ENCODE measurements around the gene LY6G6D.
"Not testable (repeated sequence)": the region's sequence is repeated elsewhere in the genome, so short reads cannot be mapped to it uniquely, and the experiment has no call there.

The LY6G6D gene

GRCh38 chr6:31692886-31693285 lies 22.3 kb upstream of the LY6G6D start:
- DNase-seq = no peak

DNA sequence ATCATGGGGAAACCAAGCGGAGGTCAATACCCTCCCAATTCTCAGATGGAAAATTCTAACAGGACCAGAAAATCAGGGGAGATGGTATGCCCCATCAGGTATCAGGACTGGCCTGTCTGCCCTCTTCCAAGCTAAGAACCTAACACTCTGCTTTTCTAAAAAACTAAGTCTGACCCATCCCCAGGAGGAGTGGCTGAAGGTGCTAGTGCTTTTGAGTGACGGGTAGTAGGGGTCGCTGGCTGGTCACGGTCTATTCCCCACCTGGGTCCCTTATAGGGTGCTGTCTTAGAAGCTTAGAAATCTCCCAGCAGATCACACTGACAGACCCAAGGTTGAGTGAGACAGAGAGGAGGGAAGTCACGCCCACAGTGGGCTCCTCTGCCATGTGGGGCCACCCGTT lies 21.6 kb upstream of the LY6G6D start:
- DNase-seq = no peak

DNA sequence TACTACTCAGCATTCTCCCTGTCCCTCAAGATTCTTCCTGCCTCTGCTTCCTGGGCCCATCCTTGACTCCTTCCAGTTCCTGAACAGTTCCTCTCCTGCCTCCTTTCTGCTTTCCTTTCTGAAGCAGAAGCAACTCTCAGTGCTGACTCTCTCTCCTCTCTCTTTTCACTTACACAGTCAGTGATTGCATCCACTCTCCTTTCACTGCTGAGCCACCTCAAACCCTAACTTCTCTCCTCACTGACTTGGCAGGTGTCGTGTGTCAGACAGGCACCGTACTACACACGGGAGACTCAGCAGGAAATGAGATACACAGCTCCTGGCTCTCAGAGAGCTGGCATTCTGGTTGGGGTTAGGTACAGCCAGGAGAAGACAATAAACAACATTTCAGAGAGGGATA lies 17.6 kb upstream of the LY6G6D start:
- DNase-seq = no peak

DNA sequence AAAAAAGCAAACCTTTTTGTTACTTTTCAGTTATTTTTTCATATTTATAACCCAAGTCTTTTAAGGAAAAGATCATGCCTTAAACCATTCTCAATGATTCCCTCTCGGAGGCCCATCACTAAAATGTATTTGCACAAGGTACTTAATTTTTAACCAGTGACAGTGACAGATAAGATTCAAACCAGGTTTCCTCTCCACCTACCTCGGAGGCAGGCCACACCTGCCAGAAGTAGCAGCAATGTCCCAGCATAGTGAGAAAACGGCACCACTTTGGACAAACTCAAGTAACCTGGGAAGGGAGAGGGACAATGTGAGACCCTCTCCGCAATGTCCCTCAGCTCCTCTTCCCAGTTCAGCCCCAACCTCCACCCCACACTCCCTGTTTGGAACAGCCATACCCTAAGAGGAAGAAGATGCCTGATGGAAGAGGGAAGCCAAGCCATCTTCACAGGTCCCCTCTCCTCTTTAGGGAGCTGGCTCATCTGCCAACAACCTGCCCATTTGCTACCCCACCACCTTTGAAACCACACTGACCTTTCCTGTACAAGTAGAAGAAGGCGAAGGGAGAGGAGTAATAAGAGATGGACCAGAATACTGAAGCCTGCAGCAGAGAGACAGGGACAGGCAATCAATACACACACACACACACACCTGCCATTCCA lies 14.3 kb upstream of the LY6G6D start:
- no peak for DNase-seq

- DNase-seq = no peak
These were observed 13.3 kb upstream of the LY6G6D start for GRCh38 chr6:31701666-31702404.

DNA sequence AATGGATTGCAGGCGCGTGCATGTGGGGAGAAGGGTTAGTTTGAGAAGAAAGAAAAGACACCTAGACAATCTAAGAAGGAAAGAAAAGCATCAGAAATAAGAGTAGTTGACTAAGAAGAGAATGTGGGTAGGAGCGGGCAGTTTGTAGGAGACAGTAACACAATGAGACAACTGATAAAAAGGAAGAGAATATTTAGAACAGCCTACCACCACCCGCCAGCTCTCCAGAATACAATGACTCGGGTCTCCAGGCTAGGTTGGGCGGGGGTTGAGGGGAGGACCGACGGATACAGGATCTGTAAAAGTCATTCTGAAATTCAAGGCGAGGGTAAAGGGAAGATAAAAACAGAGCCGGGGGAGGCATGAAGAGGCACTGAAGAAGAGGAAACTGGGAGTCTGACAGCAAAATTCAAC lies 12.7 kb upstream of the LY6G6D start:
- DNase-seq = peak in 1 of 2 donors; percentile 46

DNA sequence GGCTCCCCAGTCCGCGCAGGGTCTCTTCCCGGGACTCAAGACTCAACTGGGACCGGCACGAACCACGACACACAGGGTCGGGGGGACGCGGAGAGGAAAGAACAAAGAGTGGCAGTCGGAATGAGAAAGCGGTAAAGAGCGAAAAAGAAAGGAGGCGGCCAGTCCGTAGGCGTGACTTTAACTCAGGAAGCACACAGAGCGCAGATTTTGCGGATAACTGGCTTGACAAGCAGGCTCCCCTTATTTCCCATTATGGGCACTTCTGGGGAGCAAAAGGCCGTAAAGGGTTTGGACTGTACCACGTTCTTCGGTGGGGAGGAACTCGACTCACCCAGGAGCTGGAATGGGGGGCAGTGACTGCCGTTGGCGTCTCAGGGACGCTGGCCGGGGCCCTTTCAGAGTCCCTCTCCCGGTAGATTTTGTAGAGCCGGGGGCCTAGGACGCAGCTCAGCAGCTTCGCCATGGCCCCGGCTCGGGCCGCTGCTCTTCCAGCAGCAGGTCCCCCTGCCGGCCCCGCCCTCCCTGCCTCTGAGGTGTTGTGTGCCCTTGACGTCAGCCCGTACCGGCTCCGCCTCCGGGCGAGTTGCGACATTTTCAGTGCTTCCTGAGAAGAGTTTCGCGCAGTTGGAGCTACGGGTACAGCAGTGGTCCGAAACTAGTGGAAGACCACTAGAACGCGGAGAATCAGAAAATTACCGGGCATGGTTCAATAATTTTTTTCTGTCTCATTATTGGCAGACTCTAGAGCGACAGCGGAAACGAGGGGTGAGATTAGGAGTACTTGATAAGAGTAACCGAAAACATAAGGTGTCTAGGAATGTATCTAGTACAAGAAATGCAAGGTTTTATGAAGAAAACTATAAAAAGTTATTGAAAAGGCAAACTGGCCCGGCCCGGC lies 12.1 kb upstream of the LY6G6D start, which contains the start of gene ABHD16A:
ABHD16A (minus strand) TSS at position 506 of the 898 bp plus-strand sequence; CDS start at position 463, 43 bp downstream.
- DNase-seq = peak; percentile 97 to 98

DNA sequence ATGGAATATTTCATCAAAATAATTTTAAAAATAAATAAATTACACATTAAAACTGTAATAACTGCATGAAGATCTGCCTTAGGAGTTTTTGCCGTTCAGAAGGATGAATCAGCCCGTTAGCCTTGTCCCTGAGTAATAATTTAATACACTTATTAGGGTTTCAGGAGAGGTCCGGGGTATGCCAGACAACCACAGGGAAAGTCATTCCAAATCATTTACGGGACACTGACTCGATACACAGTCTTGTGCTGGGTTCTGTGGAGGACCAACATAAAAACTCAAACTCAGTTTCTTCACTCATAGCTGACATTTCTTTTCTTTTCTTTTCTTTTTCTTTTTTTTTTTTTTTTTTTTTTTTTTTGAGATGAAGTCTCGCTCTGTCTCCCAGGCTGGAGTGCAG lies 9.2 kb upstream of the LY6G6D start:
- DNase-seq = no peak

DNA sequence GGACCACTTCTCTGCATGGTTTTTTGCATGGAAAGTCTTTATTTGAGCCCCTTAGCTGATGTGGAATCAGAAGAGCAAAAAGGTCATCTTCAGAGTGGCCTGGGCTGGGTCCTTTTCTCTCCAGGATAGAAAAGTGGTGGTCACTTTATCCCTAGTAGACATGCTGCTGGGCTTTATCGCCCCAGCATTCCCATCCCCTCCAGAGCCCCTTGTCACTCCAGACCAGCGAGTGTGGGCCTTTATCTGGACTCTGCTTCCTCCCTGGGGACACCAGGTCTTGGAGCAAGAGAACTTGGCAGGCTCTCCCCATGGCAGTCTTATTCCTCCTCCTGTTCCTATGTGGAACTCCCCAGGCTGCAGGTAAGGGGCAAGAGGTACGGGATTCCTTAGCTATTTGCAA lies 8.5 kb upstream of the LY6G6D start, which contains the start of gene LY6G6F:
LY6G6F (plus strand) TSS at position 268 of the 400 bp plus-strand sequence; CDS start at position 309, 41 bp downstream.
- DNase-seq = no peak

DNA sequence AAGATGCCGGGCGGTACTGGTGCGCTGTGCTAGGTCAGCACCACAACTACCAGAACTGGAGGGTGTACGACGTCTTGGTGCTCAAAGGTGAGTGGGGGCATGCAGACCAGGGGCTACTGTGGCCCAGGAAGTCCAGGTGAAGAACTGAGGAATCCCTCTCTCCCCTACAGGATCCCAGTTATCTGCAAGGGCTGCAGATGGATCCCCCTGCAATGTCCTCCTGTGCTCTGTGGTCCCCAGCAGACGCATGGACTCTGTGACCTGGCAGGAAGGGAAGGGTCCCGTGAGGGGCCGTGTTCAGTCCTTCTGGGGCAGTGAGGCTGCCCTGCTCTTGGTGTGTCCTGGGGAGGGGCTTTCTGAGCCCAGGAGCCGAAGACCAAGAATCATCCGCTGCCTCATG lies 7.4 kb upstream of the LY6G6D start:
- DNase-seq = no peak

DNA sequence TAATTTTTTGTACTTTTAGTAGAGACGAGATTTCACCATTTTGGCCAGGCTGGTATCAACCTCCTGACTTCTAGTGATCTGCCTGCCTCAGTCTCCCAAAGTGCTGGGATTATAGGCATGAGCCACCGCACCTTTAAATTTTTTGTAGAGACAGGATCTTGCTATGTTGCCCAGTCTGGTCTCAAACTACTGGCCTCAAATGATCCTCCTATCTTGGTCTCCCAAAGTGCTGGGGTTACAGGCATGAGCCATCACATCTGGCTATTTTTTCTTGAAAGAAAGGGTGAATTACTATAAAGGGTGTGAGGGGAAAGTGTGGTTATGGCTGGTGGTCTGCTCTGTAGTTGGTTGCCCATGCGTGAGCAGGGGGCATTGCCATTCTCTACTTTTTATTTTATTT lies 6.9 kb upstream of the LY6G6D start:
- no peak for DNase-seq

- DNase-seq = not testable (repeated sequence)
These were observed 6.0 kb upstream of the LY6G6D start for GRCh38 chr6:31709157-31709556.

- no peak for DNase-seq
These were observed 4.5 kb upstream of the LY6G6D start for GRCh38 chr6:31710523-31711219.

GRCh38 chr6:31711233-31711632 lies 3.9 kb upstream of the LY6G6D start:
- no peak for DNase-seq

- DNase-seq = no peak
These were observed 2.9 kb upstream of the LY6G6D start for GRCh38 chr6:31712296-31712695.

DNA sequence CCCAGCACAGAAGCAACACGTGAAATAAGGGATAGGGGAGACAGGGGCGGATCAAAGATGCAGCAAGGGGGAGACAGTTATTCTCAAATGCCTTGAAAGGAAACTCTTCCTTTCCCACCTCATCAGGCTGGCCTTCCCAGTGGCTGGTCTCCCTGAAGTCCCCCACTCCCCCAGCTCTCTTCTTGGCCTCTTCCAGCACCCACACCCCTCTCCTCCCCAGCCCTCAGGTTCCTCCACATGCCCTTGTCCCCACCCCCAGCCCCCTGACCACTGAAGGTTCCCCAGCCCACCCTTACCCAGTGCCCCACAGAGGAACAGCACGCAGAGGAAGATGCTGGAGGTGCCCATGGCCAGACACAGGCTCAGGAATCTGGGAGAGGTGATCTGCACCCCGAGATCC lies 1.7 kb upstream of the LY6G6D start:
- DNase-seq = no peak

DNA sequence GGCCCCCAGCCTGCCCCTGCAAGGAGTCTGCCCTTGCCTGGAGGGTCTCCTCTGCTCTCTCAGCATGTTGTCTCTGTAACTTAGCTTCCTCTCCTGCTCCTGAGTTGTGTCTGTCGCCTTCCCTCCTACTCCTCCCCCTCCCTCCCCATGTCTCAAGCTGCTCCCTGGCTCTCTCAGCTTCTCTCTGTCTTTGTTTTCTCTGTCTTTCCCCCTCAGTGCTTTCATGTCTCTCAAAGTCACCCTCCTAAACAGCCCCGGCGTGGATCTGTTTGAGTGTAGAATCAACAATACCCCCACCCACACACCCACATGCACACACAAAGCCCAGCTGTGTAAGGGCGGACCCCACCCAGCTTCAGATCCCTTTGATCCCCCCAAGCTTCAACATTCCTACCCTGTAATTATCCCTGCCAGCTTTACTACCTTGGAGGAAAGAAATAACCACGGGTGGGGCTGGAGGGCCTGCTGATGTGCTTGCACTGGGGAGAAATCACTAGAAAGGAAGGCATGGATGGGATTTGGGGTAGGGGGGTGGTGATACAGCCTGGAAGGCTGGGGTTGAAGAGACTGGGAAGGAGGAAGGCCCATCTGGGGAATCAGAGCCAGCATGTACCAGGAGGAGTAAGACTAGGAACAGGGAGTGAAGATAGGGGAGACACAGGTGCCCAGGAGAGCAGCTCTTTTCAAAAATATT lies 1.0 kb upstream of the LY6G6D start:
- no peak for DNase-seq

GRCh38 chr6:31717499-31718222 lies 2.5 kb downstream of the LY6G6D start:
- no peak for DNase-seq

DNA sequence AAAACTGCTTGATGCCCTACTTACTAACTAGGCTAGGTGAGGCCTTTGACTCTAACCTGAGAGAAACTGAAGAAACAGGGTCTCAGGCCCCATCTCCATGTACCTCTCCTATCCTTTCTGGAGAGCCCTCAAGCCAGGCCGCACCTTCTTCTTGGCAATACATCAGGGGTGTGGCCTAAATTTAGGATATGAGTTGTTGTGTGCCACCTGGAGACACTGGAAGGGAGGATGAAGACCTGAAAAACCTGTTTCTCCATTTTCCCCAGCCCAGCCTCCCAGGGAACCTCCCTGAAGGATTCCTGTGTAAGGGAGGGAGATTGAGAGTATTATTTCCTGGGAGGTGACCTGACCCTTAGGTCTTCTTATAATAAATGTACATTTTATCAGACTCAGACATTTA lies 3.1 kb downstream of the LY6G6D start:
- DNase-seq = no peak

- DNase-seq = no peak
These were observed 3.9 kb downstream of the LY6G6D start for GRCh38 chr6:31719001-31719400.

GRCh38 chr6:31720196-31720770 lies 5.1 kb downstream of the LY6G6D start:
- DNase-seq = no peak

All from stimulated activated CD4-positive, alpha-beta T cell treated with anti-CD3 and anti-CD28 coated beads, Interleukin-2, amount 100 ng/mL, for 24 hours (primary cell).